Measurements from ENCODE around the gene COG3. TPM values are rescaled to one million over a fixed set of nuclear protein-coding genes. Genes with fewer than 3 reads are reported as not detected.

The COG3 gene
- total RNA-seq, 1 experiment from 2014 or later, result 15.2 TPM

DNA sequence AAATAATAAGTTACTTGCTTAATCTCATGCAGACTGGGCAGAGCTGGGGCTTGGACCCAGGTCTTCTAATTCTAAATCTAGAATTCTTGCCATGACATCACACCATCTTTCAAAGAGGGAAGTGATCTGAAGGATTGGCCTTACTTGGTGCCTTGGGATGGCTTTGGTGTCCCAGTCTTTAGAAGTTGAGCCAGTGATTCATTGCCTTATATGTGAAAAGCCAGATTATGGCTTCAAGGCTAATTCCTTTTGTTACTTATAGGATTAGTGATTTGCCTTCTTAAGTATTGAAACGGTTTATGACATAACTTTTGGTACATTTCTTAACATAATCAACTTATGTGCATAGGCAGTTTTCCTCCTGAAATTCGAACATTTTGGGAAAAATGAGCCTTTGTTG lies 14.9 kb downstream of the COG3 start:
- no peak overlapping the region for H3K4me3 ChIP-seq
- no peaks in the 10 kb centered on the region for H3K9me3 ChIP-seq
- peaks cover 42% of the 10 kb centered on the region for H3K36me3 ChIP-seq
- H3K27me3 ChIP-seq, result no peaks in the 10 kb centered on the region
- no peak for DNase-seq

GRCh38 chr13:45481688-45482087 lies 16.9 kb downstream of the COG3 start:
- Histone ChIP-seq H3K27me3 (no peaks in the 10 kb centered on the region), H3K9me3 (no peaks in the 10 kb centered on the region), H3K36me3 (peaks cover 40% of the 10 kb centered on the region), H3K4me3 (no peak overlapping the region)
- DNase-seq, result no peak

- Histone ChIP-seq H3K9me3 (no peaks in the 10 kb centered on the region), H3K27me3 (no peaks in the 10 kb centered on the region), H3K4me3 (no peak overlapping the region), H3K36me3 (peaks cover 43% of the 10 kb centered on the region)
- peak; percentile 24 for DNase-seq
Measured at GRCh38 chr13:45482571-45483173, 17.9 kb downstream of the COG3 start.

DNA sequence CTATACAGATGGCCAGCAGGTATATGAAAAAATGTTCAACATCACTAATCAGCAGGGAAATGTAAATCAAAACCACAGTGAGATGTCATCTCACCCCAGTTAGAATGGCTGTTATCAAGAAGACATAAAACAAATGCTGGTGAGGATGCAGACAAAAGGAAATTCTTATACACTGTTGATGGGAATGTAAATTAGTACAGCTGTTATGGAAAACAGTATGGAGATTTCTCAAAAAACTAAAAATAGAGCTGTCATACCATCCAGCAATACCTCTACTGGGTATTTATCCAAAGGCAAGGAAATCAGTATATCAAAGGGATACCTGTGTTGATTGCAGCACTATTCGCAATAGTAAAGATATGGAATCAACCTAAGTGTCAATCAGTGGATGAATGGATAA lies 22.9 kb downstream of the COG3 start:
- no peak for DNase-seq
- H3K9me3 ChIP-seq, result no peaks in the 10 kb centered on the region
- no peak overlapping the region for H3K4me3 ChIP-seq
- H3K36me3 ChIP-seq, result peaks cover 49% of the 10 kb centered on the region
- no peaks in the 10 kb centered on the region for H3K27me3 ChIP-seq

GRCh38 chr13:45490068-45490467 lies 25.3 kb downstream of the COG3 start:
- Histone ChIP-seq H3K27me3 (no peaks in the 10 kb centered on the region), H3K9me3 (no peaks in the 10 kb centered on the region), H3K36me3 (peaks cover 50% of the 10 kb centered on the region), H3K4me3 (no peak overlapping the region)
- DNase-seq, result no peak

DNA sequence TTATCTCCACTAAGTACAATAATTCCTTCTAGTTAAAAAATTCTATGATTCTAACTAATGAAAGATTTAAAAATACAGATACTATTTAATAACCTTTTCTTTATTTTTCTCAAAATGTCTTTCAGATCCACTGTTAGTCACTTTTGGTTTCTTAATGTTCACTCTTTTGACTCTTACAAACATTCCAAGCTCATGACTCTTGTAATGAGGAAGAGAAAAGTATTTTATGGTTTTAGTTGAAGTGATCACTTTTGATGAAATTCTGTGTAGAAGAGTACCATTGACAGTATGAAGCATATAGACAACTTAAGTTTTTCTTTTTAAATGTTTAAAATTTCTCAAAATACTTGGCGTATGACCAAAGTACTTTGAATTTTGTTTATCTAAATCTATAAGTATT lies 27.8 kb downstream of the COG3 start:
- H3K9me3 ChIP-seq, result no peaks in the 10 kb centered on the region
- peaks cover 57% of the 10 kb centered on the region for H3K36me3 ChIP-seq
- H3K27me3 ChIP-seq, result no peaks in the 10 kb centered on the region
- DNase-seq, result no peak
- no peak overlapping the region for H3K4me3 ChIP-seq

- Histone ChIP-seq H3K4me3 (no peak overlapping the region), H3K9me3 (no peaks in the 10 kb centered on the region; the same call in 1 of the 2 replicates), H3K36me3 (peaks cover 61% of the 10 kb centered on the region), H3K27me3 (no peaks in the 10 kb centered on the region)
- DNase-seq, result no peak
Measured at GRCh38 chr13:45496942-45497341, 32.2 kb downstream of the COG3 start.

- H3K4me3 ChIP-seq, result no peak overlapping the region
- H3K36me3 ChIP-seq, result peaks cover 70% of the 10 kb centered on the region
Measured at GRCh38 chr13:45500492-45501174, 35.9 kb downstream of the COG3 start.

GRCh38 chr13:45501175-45501526 lies 36.4 kb downstream of the COG3 start:
- no peaks in the 10 kb centered on the region; the same call in 1 of the 2 replicates for H3K9me3 ChIP-seq
- peaks cover 65% of the 10 kb centered on the region for H3K36me3 ChIP-seq
- H3K4me3 ChIP-seq, result no peak overlapping the region
- no peaks in the 10 kb centered on the region for H3K27me3 ChIP-seq
- no peak for DNase-seq

More at GRCh38 chr13:45500492-45501174, 35.9 kb downstream of the COG3 start:
- Histone ChIP-seq H3K27me3 (no peaks in the 10 kb centered on the region), H3K9me3 (no peaks in the 10 kb centered on the region; the same call in 1 of the 2 replicates)
- peak; percentile 31 for DNase-seq

DNA sequence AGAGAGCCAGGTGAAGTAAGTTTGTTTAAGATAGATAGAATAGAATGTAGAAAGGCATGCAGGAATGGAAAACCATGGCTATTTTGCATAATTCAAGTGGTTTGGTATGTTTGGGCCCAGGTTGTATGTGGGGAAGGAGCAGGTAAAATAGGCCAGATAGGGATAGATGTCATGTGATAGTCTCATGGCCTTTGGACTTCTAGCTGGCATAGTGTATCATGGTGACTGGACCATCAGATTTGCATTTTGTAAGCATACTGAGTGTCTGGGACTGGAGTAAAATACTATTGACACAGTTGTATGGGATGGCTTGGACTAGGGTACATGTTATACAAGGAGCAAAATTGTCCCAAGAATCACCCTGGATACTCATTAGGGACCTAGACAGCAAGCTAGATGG lies 38.9 kb downstream of the COG3 start:
- Histone ChIP-seq H3K9me3 (no peaks in the 10 kb centered on the region; the same call in 1 of the 2 replicates), H3K4me3 (no peak overlapping the region), H3K36me3 (peaks cover 54% of the 10 kb centered on the region), H3K27me3 (no peaks in the 10 kb centered on the region)
- no peak for DNase-seq

- Histone ChIP-seq H3K9me3 (no peaks in the 10 kb centered on the region), H3K27me3 (no peaks in the 10 kb centered on the region), H3K4me3 (no peak overlapping the region), H3K36me3 (peaks cover 61% of the 10 kb centered on the region)
- DNase-seq, result no peak
Measured at GRCh38 chr13:45506811-45507210, 42.1 kb downstream of the COG3 start.

DNA sequence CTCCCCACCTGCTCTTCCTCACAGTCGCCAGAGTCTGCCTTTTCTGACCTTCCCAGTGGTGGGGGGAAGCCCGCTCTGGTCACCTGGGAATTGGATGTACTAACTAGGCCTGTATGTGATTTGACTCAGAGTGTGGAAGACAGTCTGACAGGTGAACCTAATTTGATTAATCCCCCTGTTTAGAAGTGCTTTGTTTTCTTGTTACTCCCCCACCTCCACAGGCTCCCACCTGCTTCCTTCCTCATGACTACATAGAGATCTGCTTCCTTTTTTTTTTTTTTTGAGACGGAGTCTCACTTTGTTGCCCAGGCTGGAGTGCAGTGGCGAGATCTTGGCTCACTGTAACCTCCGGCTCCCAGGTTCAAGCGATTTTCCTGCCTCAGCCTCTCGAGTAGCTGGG lies 44.0 kb downstream of the COG3 start:
- Histone ChIP-seq H3K4me3 (no peak overlapping the region), H3K27me3 (no peaks in the 10 kb centered on the region), H3K36me3 (peaks cover 56% of the 10 kb centered on the region), H3K9me3 (no peaks in the 10 kb centered on the region)
- DNase-seq, result no peak

DNA sequence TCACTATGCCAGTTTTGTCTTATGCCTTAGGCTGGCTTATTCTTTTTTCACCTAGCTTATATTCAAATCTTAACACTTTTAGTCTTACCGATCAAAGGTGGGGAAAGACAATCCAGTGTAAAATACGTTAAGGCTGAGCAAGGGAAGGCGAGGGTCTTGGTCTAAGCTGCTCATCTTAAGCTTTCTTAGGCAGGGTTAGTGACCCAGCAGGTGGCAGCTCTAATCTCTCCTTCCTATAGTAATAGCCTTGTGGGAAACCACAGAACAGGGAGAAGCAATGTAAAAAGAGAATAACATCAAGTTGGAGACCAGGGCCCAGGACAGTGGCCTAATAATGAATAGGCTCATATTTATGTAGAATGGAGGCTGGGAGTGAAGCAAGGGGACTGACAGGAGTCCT lies 45.9 kb downstream of the COG3 start:
- DNase-seq, result no peak
- H3K4me3 ChIP-seq, result no peak overlapping the region

GRCh38 chr13:45511310-45512097 lies 46.8 kb downstream of the COG3 start:
- Histone ChIP-seq H3K4me3 (no peak overlapping the region), H3K36me3 (peaks cover 62% of the 10 kb centered on the region), H3K27me3 (no peaks in the 10 kb centered on the region), H3K9me3 (no peaks in the 10 kb centered on the region)
- DNase-seq, result no peak

More for the DNA sequence above, 45.9 kb downstream of the COG3 start:
- H3K9me3 ChIP-seq, result no peaks in the 10 kb centered on the region
- peaks cover 55% of the 10 kb centered on the region for H3K36me3 ChIP-seq
- no peaks in the 10 kb centered on the region for H3K27me3 ChIP-seq

- peaks cover 63% of the 10 kb centered on the region for H3K36me3 ChIP-seq
- DNase-seq, result no peak
- H3K4me3 ChIP-seq, result no peak overlapping the region
- H3K9me3 ChIP-seq, result no peaks in the 10 kb centered on the region
- no peaks in the 10 kb centered on the region for H3K27me3 ChIP-seq
Measured at GRCh38 chr13:45512098-45512496, 47.4 kb downstream of the COG3 start.

DNA sequence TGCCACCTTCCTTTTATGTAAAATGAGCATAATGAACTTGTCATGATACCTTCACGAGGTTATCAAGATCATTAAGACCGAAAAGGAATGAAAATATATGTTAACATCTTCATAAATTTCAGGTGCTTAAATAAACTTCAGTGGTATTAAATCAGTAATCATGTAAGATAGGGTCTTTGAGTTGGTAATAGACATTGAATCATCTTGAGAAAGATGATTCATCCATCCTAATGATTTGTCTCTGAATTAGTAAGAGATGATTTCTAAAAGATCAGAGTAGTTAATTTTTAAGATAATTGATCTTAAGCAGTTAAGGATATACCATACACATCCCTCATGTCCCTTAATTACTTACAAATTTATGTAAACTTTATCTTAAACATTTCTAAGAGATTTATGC lies 52.0 kb downstream of the COG3 start:
- Histone ChIP-seq H3K36me3 (peaks cover 63% of the 10 kb centered on the region), H3K9me3 (no peaks in the 10 kb centered on the region), H3K27me3 (no peaks in the 10 kb centered on the region), H3K4me3 (no peak overlapping the region)
- DNase-seq, result no peak

- Histone ChIP-seq H3K4me3 (no peak overlapping the region), H3K9me3 (no peaks in the 10 kb centered on the region), H3K36me3 (peaks cover 62% of the 10 kb centered on the region), H3K27me3 (no peaks in the 10 kb centered on the region)
- no peak for DNase-seq
Measured at GRCh38 chr13:45518525-45519245, 53.9 kb downstream of the COG3 start.

Data from MG63 (cell line).